RWPE1 (cell line): ENCODE measurements around the gene ITGAX.

ENCODE experiments used
- CTCF ChIA-PET: fragments of 350-600 bp; sonication (Branson Sonifier 250); formaldehyde crosslinking; extraction: SDS; loops from one replicate; lab custom pipeline; 2021; lab: Yijun Ruan, JAX
- POLR2A ChIA-PET: fragments of 400-600 bp; formaldehyde crosslinking; extraction: SDS; loops from one replicate; lab custom pipeline; 2020; ENCODE audit warnings: antibody characterized with exemption; ENCODE audit not compliant: low non-redundant PET; lab: Yijun Ruan, JAX
- DNase-seq: peaks from one replicate; pipeline ENCODE4 v3.0.0; 2012; ENCODE audit warnings: low spot score
- H3K27ac ChIP-seq: fragments of 450-650 bp; 2 replicates; pipeline ENCODE4 v1.5.1; 2017
- TF ChIP-seq, protein P1 (sequence below): fragments of 450-650 bp; conservative IDR thresholded peaks from 2 replicates; pipeline ENCODE4 v1.5.1; 2017; ENCODE audit warnings: low read depth, mild to moderate bottlenecking

The ITGAX gene

DNA sequence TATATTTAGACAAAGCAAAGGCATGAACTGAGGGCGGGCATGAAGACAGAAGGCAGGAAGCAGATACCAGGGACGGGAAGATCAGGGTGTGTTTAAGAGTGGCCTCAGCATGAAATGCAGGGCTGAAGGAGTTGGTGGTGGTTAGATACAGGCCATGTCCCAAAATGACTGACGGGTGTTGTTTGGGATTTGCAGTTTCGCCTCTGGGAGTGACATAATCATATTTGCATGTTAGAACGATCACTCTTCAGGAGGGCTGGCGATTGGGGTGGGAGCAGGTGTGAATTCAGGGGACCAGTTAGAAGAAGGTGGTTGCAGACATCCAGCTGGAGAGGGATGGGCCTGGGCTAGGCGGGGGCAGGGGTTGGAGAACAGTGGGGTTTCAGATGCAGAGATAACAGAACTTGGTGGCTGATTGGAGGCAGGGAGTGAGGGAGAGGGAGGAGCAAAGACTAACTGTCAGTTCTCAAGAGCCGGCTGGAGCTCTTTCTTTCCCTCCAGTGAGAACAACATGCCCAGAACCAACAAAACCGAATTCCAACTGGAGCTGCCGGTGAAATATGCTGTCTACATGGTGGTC lies 27.2 kb upstream of the ITGAX start:
- no peak overlapping the region for H3K27ac ChIP-seq
- DNase-seq, result no peak
- CTCF ChIA-PET, result no interaction called here
- TF ChIP-seq, protein P1, sequence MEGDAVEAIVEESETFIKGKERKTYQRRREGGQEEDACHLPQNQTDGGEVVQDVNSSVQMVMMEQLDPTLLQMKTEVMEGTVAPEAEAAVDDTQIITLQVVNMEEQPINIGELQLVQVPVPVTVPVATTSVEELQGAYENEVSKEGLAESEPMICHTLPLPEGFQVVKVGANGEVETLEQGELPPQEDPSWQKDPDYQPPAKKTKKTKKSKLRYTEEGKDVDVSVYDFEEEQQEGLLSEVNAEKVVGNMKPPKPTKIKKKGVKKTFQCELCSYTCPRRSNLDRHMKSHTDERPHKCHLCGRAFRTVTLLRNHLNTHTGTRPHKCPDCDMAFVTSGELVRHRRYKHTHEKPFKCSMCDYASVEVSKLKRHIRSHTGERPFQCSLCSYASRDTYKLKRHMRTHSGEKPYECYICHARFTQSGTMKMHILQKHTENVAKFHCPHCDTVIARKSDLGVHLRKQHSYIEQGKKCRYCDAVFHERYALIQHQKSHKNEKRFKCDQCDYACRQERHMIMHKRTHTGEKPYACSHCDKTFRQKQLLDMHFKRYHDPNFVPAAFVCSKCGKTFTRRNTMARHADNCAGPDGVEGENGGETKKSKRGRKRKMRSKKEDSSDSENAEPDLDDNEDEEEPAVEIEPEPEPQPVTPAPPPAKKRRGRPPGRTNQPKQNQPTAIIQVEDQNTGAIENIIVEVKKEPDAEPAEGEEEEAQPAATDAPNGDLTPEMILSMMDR, result no peak
- POLR2A ChIA-PET, result interaction anchor here (0.6 kb wide), 1 partner anchor 9 kb away, joined by 3 read pairs; no protein-coding TSS in a partner anchor

DNA sequence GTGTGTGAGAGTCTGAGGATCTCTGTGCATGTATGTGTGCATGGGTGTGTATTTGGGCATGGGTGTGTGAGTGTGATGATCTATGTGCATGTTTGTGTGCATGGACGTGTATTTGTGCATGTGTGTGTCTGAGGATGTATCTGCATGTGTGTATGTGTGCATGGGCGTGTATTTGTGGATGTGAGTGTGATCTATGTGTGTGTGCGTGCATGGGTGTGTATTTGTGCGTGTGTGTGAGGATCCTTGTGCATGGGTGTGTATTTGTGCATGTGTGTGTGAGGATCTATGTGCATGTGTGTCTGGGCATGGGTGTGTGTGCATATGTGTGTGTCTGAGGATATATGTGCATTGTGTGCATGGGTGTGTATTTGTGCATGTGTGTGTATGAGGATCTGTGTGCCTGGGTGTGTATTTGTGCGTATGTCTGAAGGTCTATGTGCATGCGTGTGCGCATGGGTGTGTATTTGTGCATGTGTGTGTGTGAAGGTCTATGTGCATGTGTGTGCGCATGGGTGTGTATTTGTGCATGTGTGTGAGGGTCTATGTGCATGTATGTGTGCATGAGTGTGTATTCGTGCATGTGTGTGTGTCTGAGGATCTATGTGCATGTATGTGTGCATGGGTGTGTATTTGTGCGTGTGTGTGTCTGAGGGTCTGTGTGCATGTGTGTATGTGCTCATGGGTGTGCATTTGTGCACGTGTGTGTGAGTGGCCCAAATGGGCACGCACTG lies 26.5 kb upstream of the ITGAX start:
- no peak for DNase-seq
- no peak overlapping the region for H3K27ac ChIP-seq
- ChIA-PET POLR2A (no interaction called here), CTCF (no interaction called here)
- TF ChIP-seq, protein P1, result no peak

DNA sequence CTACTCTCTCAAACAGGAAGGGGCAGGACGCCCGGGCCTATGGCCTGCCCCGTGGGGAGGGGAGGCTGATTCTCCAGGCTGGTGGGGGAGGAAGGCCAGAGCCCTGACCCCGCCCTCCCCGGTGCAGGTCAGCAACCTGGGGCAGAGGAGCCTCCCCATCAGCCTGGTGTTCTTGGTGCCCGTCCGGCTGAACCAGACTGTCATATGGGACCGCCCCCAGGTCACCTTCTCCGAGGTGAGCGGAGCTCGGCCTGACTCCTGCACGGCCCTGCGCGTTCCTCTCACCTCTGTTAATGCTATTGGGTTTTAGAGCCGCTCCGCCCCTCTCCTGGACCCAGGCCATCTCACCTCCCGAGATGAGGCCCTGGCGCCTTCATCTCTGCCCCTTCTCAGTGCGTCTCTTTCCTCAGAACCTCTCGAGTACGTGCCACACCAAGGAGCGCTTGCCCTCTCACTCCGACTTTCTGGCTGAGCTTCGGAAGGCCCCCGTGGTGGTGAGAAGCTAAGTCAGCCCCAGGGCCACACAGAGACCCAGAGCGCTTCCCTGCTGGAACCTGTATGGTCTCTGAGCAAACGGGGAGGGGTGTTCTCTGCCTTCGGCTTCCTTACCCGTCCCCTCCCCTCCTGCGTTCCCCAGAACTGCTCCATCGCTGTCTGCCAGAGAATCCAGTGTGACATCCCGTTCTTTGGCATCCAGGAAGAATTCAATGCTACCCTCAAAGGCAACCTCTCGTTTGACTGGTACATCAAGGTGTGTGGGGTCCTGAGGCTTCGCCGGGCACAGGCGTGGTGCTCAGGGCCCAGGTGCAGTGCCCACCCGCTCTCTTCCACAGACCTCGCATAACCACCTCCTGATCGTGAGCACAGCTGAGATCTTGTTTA lies 25.1 kb upstream of the ITGAX start:
- CTCF ChIA-PET, result no interaction called here

DNA sequence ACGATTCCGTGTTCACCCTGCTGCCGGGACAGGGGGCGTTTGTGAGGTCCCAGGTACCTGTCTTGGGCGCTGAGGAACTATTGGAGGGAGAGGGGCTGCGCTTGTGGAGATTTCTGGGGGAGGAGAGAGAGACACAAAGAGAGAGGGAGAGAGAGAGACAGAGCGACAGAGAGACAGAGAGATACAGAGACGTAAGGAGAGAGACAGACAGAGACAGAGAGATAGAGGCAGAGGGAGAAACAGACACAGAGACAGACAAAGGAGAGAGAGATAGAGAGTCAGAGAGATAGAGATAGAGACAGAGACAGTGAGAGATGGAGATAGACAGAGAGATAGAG lies 24.5 kb upstream of the ITGAX start:
- CTCF ChIA-PET, result no interaction called here
- TF ChIP-seq, protein P1, result no peak
- no peak overlapping the region for H3K27ac ChIP-seq
- DNase-seq, result no peak
- POLR2A ChIA-PET, result no interaction called here

More for the DNA sequence above, 25.1 kb upstream of the ITGAX start:
- DNase-seq, result no peak
- no peak overlapping the region for H3K27ac ChIP-seq
- TF ChIP-seq, protein P1, result no peak
- POLR2A ChIA-PET, result no interaction called here

DNA sequence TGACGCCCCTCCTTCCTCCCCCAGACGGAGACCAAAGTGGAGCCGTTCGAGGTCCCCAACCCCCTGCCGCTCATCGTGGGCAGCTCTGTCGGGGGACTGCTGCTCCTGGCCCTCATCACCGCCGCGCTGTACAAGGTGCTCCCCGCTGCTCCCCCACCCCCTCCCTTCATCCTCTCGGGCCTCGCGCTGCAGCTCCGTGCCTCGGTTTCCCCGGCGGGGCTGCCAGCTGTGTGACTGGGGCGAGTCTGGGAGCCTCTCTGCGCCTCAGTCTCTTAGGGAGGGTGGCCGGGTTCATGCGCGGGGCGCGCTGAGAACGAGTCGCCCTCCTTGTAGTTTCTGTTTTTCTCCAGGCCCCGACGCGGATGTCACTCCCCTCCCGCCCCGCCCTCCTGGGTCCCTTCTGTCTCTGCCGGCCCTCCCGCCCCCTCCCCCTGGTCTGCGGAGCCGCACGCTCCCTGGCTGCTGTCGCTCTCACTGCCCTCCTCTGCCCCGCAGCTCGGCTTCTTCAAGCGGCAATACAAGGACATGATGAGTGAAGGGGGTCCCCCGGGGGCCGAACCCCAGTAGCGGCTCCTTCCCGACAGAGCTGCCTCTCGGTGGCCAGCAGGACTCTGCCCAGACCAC lies 23.7 kb upstream of the ITGAX start:
- ChIA-PET POLR2A (no interaction called here), CTCF (no interaction called here)
- TF ChIP-seq, protein P1, result no peak
- no peak overlapping the region for H3K27ac ChIP-seq
- DNase-seq, result no peak

DNA sequence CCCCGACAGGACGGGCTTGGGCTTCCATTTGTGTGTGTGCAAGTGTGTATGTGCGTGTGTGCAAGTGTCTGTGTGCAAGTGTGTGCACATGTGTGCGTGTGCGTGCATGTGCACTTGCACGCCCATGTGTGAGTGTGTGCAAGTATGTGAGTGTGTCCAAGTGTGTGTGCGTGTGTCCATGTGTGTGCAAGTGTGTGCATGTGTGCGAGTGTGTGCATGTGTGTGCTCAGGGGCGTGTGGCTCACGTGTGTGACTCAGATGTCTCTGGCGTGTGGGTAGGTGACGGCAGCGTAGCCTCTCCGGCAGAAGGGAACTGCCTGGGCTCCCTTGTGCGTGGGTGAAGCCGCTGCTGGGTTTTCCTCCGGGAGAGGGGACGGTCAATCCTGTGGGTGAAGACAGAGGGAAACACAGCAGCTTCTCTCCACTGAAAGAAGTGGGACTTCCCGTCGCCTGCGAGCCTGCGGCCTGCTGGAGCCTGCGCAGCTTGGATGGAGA lies 23.1 kb upstream of the ITGAX start:
- CTCF ChIA-PET, result no interaction called here

More for the DNA sequence above, 23.1 kb upstream of the ITGAX start:
- POLR2A ChIA-PET, result no interaction called here
- TF ChIP-seq, protein P1, result no peak
- DNase-seq, result no peak
- H3K27ac ChIP-seq, result no peak overlapping the region
